H1 (cell line): ENCODE results near the gene FUBP3. TPM values are rescaled to one million over a fixed set of nuclear protein-coding genes. Genes with fewer than 3 reads are reported as not detected.

Source experiments
- CTCF ChIA-PET: fragments of 300-600 bp; sonication (Branson Sonifier 250); formaldehyde crosslinking; loops from one replicate; lab custom pipeline; 2021; ENCODE audit not compliant: partially characterized antibody; lab: Charles Lee
- POLR2A ChIA-PET: fragments of 300-600 bp; sonication (Branson Sonifier 250); formaldehyde crosslinking; loops from one replicate; lab custom pipeline; 2021; ENCODE audit warnings: inconsistent platforms; ENCODE audit not compliant: partially characterized antibody; lab: Charles Lee
- DNase-seq, 2 experiments: peaks; one replicate each; pipeline versions ENCODE4 v3.0.0 to v3.0.0-alpha.2; 2010 to 2022; ENCODE audit warnings: low spot score in 2 of 2, low read depth in 1 of 2, mixed read lengths in 1 of 2
- FAIRE-seq: peaks from 2 replicates; lab custom pipeline; 2011; peaks lifted over from hg19 to GRCh38; lab: Jason Lieb, UNC
- H2AFZ ChIP-seq: 2 replicates; pipeline ENCODE4 v1.8.1; 2012; ENCODE audit warnings: low read length, inconsistent platforms
- H2AK5ac ChIP-seq: 2 replicates; pipeline ENCODE4 v1.6.1; 2013; ENCODE audit warnings: low read depth, low read length
- H2BK120ac ChIP-seq: replicated peaks from 2 replicates; pipeline ENCODE3; 2013; ENCODE audit warnings: low read depth, low read length, inconsistent platforms
- H2BK12ac ChIP-seq: 2 replicates; pipeline ENCODE4 v1.6.1; 2013; ENCODE audit warnings: low read depth, low read length
- H2BK15ac ChIP-seq: 2 replicates; pipeline ENCODE4 v1.6.1; 2013; ENCODE audit warnings: low read length
- H2BK20ac ChIP-seq: 2 replicates; pipeline ENCODE4 v1.6.1; 2013; ENCODE audit warnings: low read length
- H2BK5ac ChIP-seq: 2 replicates; pipeline ENCODE4 v1.6.1; 2013; ENCODE audit warnings: low read depth, low read length
- H3K14ac ChIP-seq: 2 replicates; pipeline ENCODE4 v1.6.1; 2013; ENCODE audit warnings: inconsistent platforms; ENCODE audit not compliant: insufficient read length
- H3K18ac ChIP-seq: 2 replicates; pipeline ENCODE4 v1.6.1; 2013; ENCODE audit warnings: low read length; ENCODE audit errors: extremely low read depth
- H3K23ac ChIP-seq: 2 replicates; pipeline ENCODE4 v1.6.1; 2013; ENCODE audit warnings: inconsistent platforms; ENCODE audit not compliant: insufficient read length
- H3K23me2 ChIP-seq: 2 replicates; pipeline ENCODE4 v1.6.1; 2013; ENCODE audit warnings: low read depth, low read length
- H3K27ac ChIP-seq: 2 replicates; pipeline ENCODE4 v1.6.1; 2011; ENCODE audit warnings: low read depth, low read length, inconsistent platforms
- H3K27me3 ChIP-seq, 4 experiments: replicated peaks in 1 of 4; 1 replicate in 1 of 4; 2 replicates in 3 of 4; pipeline versions ENCODE4 v1.6.1 to v1.8.1; 2011 to 2013; ENCODE audit warnings: low read length in 3 of 4, mild to moderate bottlenecking in 3 of 4, inconsistent platforms in 2 of 4, mixed read lengths in 2 of 4, moderate library complexity in 1 of 4; ENCODE audit not compliant: control insufficient read depth in 3 of 4, insufficient read depth in 3 of 4; ENCODE audit errors: extremely low read depth in 1 of 4
- H3K36me3 ChIP-seq, 4 experiments: 2 replicates each; pipeline versions ENCODE4 v1.6.1 to v1.8.1; 2011 to 2013; ENCODE audit warnings: mild to moderate bottlenecking in 4 of 4, low read length in 3 of 4, moderate library complexity in 2 of 4, control low read depth in 1 of 4, inconsistent platforms in 1 of 4; ENCODE audit not compliant: insufficient read depth in 4 of 4, control insufficient read depth in 2 of 4
- H3K4ac ChIP-seq: replicated peaks from 2 replicates; pipeline ENCODE3; 2013; ENCODE audit warnings: low read length, low read depth, mixed read lengths, inconsistent platforms; ENCODE audit not compliant: insufficient read length
- H3K4me1 ChIP-seq, 4 experiments: replicated peaks in 1 of 4; 1 replicate in 1 of 4; 2 replicates in 3 of 4; pipeline versions ENCODE4 v1.6.1 to v1.8.1; 2011 to 2013; ENCODE audit warnings: low read length in 3 of 4, inconsistent platforms in 2 of 4, mixed read lengths in 1 of 4; ENCODE audit not compliant: insufficient read depth in 4 of 4, control insufficient read depth in 3 of 4
- H3K4me2 ChIP-seq, 2 experiments: 2 replicates each; pipeline versions ENCODE4 v1.6.1 to v1.8.1; 2011 to 2013; ENCODE audit warnings: low read depth in 2 of 2, low read length in 2 of 2, control low read depth in 1 of 2, inconsistent platforms in 1 of 2, mild to moderate bottlenecking in 1 of 2; ENCODE audit not compliant: insufficient read depth in 1 of 2
- H3K4me3 ChIP-seq, 4 experiments: fragments of 200-600, 300-600 bp in 1 of 4; sonication (generic), shearing (Covaris generic), sonication (Bioruptor Twin) in 1 of 4; 2 replicates each; pipeline versions ENCODE4 v1.5.1 to v1.8.1; 2011 to 2016; ENCODE audit warnings: low read length in 4 of 4, low read depth in 3 of 4, control low read depth in 2 of 4, inconsistent platforms in 2 of 4, mild to moderate bottlenecking in 2 of 4, mixed read lengths in 1 of 4, moderate library complexity in 1 of 4; ENCODE audit not compliant: insufficient read depth in 2 of 4; ENCODE audit errors: extremely low read depth in 1 of 4
- H3K56ac ChIP-seq: replicated peaks from 2 replicates; pipeline ENCODE3; 2013; ENCODE audit warnings: low read depth, mild to moderate bottlenecking, mixed read lengths, low read length, inconsistent platforms; ENCODE audit not compliant: insufficient read length
- H3K79me1 ChIP-seq: 2 replicates; pipeline ENCODE4 v1.6.1; 2013; ENCODE audit warnings: low read depth, low read length, control low read depth
- H3K79me2 ChIP-seq, 2 experiments: 2 replicates each; pipeline versions ENCODE4 v1.6.1 to v1.8.1; 2012 to 2013; ENCODE audit warnings: low read length in 2 of 2, mild to moderate bottlenecking in 2 of 2, inconsistent platforms in 1 of 2; ENCODE audit not compliant: insufficient read depth in 2 of 2, control insufficient read depth in 1 of 2
- H3K9ac ChIP-seq, 4 experiments: replicated peaks in 1 of 4; 1 replicate in 1 of 4; 2 replicates in 3 of 4; pipeline versions ENCODE4 v1.6.1 to v1.8.1; 2011 to 2013; ENCODE audit warnings: low read depth in 3 of 4, low read length in 3 of 4, control low read depth in 2 of 4, mild to moderate bottlenecking in 2 of 4, moderate library complexity in 2 of 4, inconsistent platforms in 1 of 4; ENCODE audit errors: extremely low read depth in 1 of 4
- H3K9me3 ChIP-seq, 2 experiments: 2 replicates each; pipeline versions ENCODE4 v1.6.1 to v1.8.1; 2012 to 2013; ENCODE audit warnings: mild to moderate bottlenecking in 2 of 2, moderate library complexity in 2 of 2, control low read depth in 1 of 2, inconsistent platforms in 1 of 2, low read depth in 1 of 2, low read length in 1 of 2, mixed read lengths in 1 of 2; ENCODE audit not compliant: insufficient read depth in 2 of 2
- H4K20me1 ChIP-seq, 2 experiments: replicated peaks in 1 of 2; 2 replicates each; pipeline versions ENCODE3 to v1.8.1; 2011 to 2013; ENCODE audit warnings: inconsistent platforms in 2 of 2, low read length in 2 of 2, mild to moderate bottlenecking in 1 of 2; ENCODE audit not compliant: insufficient read depth in 2 of 2, control insufficient read depth in 1 of 2
- H4K5ac ChIP-seq: 2 replicates; pipeline ENCODE4 v1.6.1; 2013; ENCODE audit warnings: low read length, low read depth, mixed read lengths, inconsistent platforms; ENCODE audit not compliant: insufficient read length
- H4K8ac ChIP-seq: 2 replicates; pipeline ENCODE4 v1.8.0; 2013; ENCODE audit warnings: mild to moderate bottlenecking, moderate library complexity, low read length, inconsistent platforms; ENCODE audit not compliant: insufficient read depth; ENCODE audit errors: extremely low read depth
- H4K91ac ChIP-seq: replicated peaks from 2 replicates; pipeline ENCODE3; 2013; ENCODE audit warnings: low read length, mixed read lengths, inconsistent platforms; ENCODE audit not compliant: insufficient read length
- CEBPB ChIP-seq: IDR thresholded peaks from 2 replicates; pipeline ENCODE4 v1.6.1; 2012; ENCODE audit warnings: low read depth, low read length
- CHD1 ChIP-seq: IDR thresholded peaks from 2 replicates; pipeline ENCODE4 v1.6.1; 2012; ENCODE audit warnings: low read depth, low read length, improper control_type of control experiment
- EGR1 ChIP-seq: IDR thresholded peaks from 2 replicates; pipeline ENCODE4 v1.6.1; 2011; ENCODE audit warnings: low read depth, low read length, borderline replicate concordance
- HDAC2 ChIP-seq, 2 experiments: fragments of 300-600 bp in 1 of 2; sonication (generic) in 1 of 2; IDR thresholded peaks; 2 replicates each; pipeline ENCODE4 v1.6.1; 2011 to 2012; ENCODE audit warnings: low read depth in 2 of 2, low read length in 2 of 2, mild to moderate bottlenecking in 2 of 2, moderate library complexity in 2 of 2, borderline replicate concordance in 1 of 2, inconsistent platforms in 1 of 2
- POLR2AphosphoS5 ChIP-seq: IDR thresholded peaks from 2 replicates; pipeline ENCODE4 v1.6.1; 2011; ENCODE audit warnings: low read depth, low read length
- RNF2 ChIP-seq: fragments of 200-900, 300-1000 bp; sonication (generic); IDR thresholded peaks from 2 replicates; pipeline ENCODE4 v1.7.1; 2016; ENCODE audit warnings: borderline replicate concordance, low read depth, mild to moderate bottlenecking, antibody characterized with exemption, low read length; ENCODE audit not compliant: poor library complexity, severe bottlenecking; ENCODE audit errors: missing control alignments
- SAP30 ChIP-seq: fragments of 300-600 bp; sonication (generic); IDR thresholded peaks from 2 replicates; pipeline ENCODE4 v1.7.1; 2012; ENCODE audit warnings: low read length, moderate library complexity, mild to moderate bottlenecking, inconsistent platforms; ENCODE audit not compliant: insufficient read depth, insufficient replicate concordance
- SIN3A ChIP-seq, 2 experiments: IDR thresholded peaks in 1 of 2; conservative IDR thresholded peaks in 1 of 2; 2 replicates each; pipeline ENCODE4 v1.6.1; 2011 to 2012; ENCODE audit warnings: low read length in 2 of 2, improper control_type of control experiment in 1 of 2, low read depth in 1 of 2, mild to moderate bottlenecking in 1 of 2
- SIRT6 ChIP-seq: IDR thresholded peaks from one replicate; pipeline ENCODE4 v1.7.1; 2012; ENCODE audit warnings: low read length, inconsistent platforms
- TBP ChIP-seq: IDR thresholded peaks from 2 replicates; pipeline ENCODE4 v1.6.1; 2011; ENCODE audit warnings: low read depth, low read length, improper control_type of control experiment
- whole genome bisulfite sequencing, 2 experiments: shearing (Covaris generic) in 1 of 2; methylation state at CpG; one replicate each; pipeline versions ENCODE4 v1.1.6 to v1.1.7; 2013 to 2015; ENCODE audit warnings: low lambda C conversion rate in 2 of 2, mixed read lengths in 2 of 2, inconsistent platforms in 1 of 2, low coverage in 1 of 2, missing lambda C conversion rate in 1 of 2; ENCODE audit not compliant: insufficient replicate concordance in 2 of 2, insufficient coverage in 1 of 2, insufficient read length in 1 of 2; ENCODE audit errors: extremely low coverage in 1 of 2, missing lambda C conversion rate in 1 of 2; 5-methylcytosine and 5-hydroxymethylcytosine counted together
- polyA plus RNA-seq, 7 experiments: library from polyadenylated mRNA; depleted of rRNA in 3 of 7; stranded (reverse) in 5 of 7; unstranded in 2 of 7; fragments of >200 nt in 5 of 7; fragments of 200-250 nt in 2 of 7; gene quantifications; 1 replicate in 5 of 7; 2 replicates in 1 of 7; 4 replicates in 1 of 7; pipeline versions ENCODE4 v1.2.1 to v1.2.3, GENCODE V29; 2011 to 2013; ENCODE audit warnings: missing spikeins in 2 of 7, mixed read lengths in 2 of 7
- total RNA-seq: library from RNA; stranded (reverse); fragmentation: NEBNext Ultra II Directional; extraction: Animal tissue kit (Norgen Biotek cat#: 25700); gene quantifications from 2 replicates; pipeline ENCODE4 v1.2.1, GENCODE V29; 2021

The FUBP3 gene
- total and polyA plus RNA-seq, 2 of the 8 experiments (the other 6 are each of a cell fraction or from before 2014, with no cell fraction given) = 23.7 to 76.4 TPM

DNA sequence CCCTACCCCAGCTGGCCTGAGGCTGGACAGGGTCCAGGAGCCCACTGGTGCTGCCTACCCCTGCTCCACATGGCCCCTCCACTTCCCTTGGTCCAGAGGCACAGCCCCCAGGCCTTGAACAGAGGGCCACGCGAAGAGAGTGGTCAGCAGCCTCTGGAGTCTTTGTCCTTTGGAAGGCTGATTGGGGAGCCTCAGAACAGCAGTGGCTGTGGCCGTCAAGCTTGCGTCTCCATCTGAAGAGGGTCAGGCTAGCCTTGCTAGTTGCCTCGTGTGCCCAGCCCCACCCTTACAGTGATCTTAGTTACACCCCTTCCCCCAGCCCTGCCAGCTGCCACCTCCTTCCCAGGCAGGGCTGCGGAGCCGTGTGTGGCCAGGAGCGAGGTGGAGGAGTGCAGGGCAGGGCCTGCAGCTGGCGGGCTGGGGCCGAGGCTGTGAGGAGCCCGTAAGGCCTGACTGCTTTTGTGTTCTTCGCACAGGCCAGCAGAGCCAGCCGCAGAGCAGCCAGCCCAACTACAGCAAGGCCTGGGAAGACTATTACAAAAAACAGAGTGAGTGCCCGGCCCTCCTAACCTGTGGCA lies 54.9 kb downstream of the FUBP3 start:
- POLR2A ChIA-PET = interaction anchor here (0.5 to 0.6 kb wide), 2 partner anchors 9 to 89 kb away, joined by 3 read pairs; no protein-coding TSS in a partner anchor
- Histone ChIP-seq H3K27me3 (no peaks in the 10 kb centered on the region), H2AFZ (no peak overlapping the region), H2BK15ac (no peak overlapping the region), H4K5ac (no peak overlapping the region), H2AK5ac (no peak overlapping the region), H3K14ac (no peak overlapping the region), H2BK20ac (no peak overlapping the region), H3K18ac (no peak overlapping the region), H4K8ac (no peak overlapping the region), H3K79me1 (no peaks in the 10 kb centered on the region), H3K56ac (no peak overlapping the region), H3K4ac (no peak overlapping the region), H3K36me3 (peaks cover 8 to 68% (median 32%) of the 10 kb centered on the region in 4 experiments; a peak in 7 of 8 replicates), H2BK120ac (no peak overlapping the region), H3K23ac (no peak overlapping the region), H3K4me2 (no peak overlapping the region), H2BK12ac (no peak overlapping the region), H3K9ac (no peak overlapping the region), H3K4me1 (peaks cover 9 to 20% (median 16%) of the 10 kb centered on the region in 4 experiments), H3K27ac (no peak overlapping the region), H3K9me3 (no peaks in the 10 kb centered on the region), H2BK5ac (0 out of 2 replicates have a peak overlapping the region, but pooled peaks have one; percentile 5), H4K20me1 (peaks cover 2 to 10% of the 10 kb centered on the region in 2 experiments), H4K91ac (no peak overlapping the region), H3K4me3 (no peak overlapping the region), H3K79me2 (no peaks in the 10 kb centered on the region), H3K23me2 (no peaks in the 10 kb centered on the region)
- FAIRE-seq (no peak), DNase-seq (no peak)
- CTCF ChIA-PET = interaction anchor here (1.0 to 1.5 kb wide), 2 partner anchors 23 to 48 kb away, joined by 4 read pairs; no protein-coding TSS in a partner anchor
- TF ChIP-seq TBP = no peak
- TF ChIP-seq SIRT6 = no peak
- TF ChIP-seq CEBPB = no peak
- no peak for TF ChIP-seq SAP30
- no peak for TF ChIP-seq EGR1
- TF ChIP-seq RNF2 = no peak
- no peak for TF ChIP-seq POLR2AphosphoS5
- no peak for TF ChIP-seq CHD1
- no peak for TF ChIP-seq SIN3A (conservative IDR thresholded peaks at IDR 0.05 in 1 of 2, IDR thresholded peaks at IDR 0.05 in 1 of 2; ENCODE audit: low read depth in 1 of 2, low read length in 2 of 2)
- no peak for TF ChIP-seq HDAC2 (IDR thresholded peaks at IDR 0.05; ENCODE audit: borderline replicate concordance in 1 of 2, low read depth in 2 of 2, low read length in 2 of 2)
- WGBS, 2 experiments = 94% methylated on average over 14 of the region's 14 CpGs; no CpG with 5 or more reads in 1 of the 2 experiments
